Urinary bladder (tissue), 4 donors: ENCODE results near the gene CMIP. TPM values are rescaled to one million over a fixed set of nuclear protein-coding genes. Genes with fewer than 3 reads are reported as not detected.

Experiments used
- DNase-seq: peaks from one replicate; pipeline ENCODE4 v3.0.0-alpha.2; 2015; ENCODE audit errors: extremely low spot score
- H3K27ac ChIP-seq: one replicate; pipeline ENCODE4 v1.5.1; 2013; ENCODE audit warnings: low read depth, mild to moderate bottlenecking, moderate library complexity
- H3K36me3 ChIP-seq: one replicate; pipeline ENCODE4 v1.6.1; 2013; ENCODE audit warnings: mild to moderate bottlenecking, moderate library complexity; ENCODE audit not compliant: insufficient read depth
- H3K4me1 ChIP-seq: one replicate; pipeline ENCODE4 v1.6.1; 2013; ENCODE audit warnings: mild to moderate bottlenecking, moderate library complexity; ENCODE audit not compliant: insufficient read depth
- H3K4me3 ChIP-seq: one replicate; pipeline ENCODE4 v1.5.1; 2013; ENCODE audit warnings: low read depth, low read length
- WGBS: extraction: QIAGEN DNeasy Blood & Tissue Kit; methylation state at CpG from one replicate; pipeline ENCODE4 v1.1.7; 2013; 5-methylcytosine and 5-hydroxymethylcytosine counted together
- polyA plus RNA-seq: library from polyadenylated mRNA; stranded (reverse); fragments of 200-250 nt; gene quantifications from one replicate; pipeline ENCODE4 v1.2.3, GENCODE V29; 2013
- total RNA-seq: library from RNA; depleted of rRNA; stranded (reverse); fragments of >200 nt; gene quantifications from one replicate; pipeline ENCODE4 v1.2.3, GENCODE V29; 2014
- donor health status: healthy with polysubstance abuse.
- donor health status: healthy.

Gene CMIP
- total and polyA plus RNA-seq, 2 donors, result 21.7 to 29.4 TPM

DNA sequence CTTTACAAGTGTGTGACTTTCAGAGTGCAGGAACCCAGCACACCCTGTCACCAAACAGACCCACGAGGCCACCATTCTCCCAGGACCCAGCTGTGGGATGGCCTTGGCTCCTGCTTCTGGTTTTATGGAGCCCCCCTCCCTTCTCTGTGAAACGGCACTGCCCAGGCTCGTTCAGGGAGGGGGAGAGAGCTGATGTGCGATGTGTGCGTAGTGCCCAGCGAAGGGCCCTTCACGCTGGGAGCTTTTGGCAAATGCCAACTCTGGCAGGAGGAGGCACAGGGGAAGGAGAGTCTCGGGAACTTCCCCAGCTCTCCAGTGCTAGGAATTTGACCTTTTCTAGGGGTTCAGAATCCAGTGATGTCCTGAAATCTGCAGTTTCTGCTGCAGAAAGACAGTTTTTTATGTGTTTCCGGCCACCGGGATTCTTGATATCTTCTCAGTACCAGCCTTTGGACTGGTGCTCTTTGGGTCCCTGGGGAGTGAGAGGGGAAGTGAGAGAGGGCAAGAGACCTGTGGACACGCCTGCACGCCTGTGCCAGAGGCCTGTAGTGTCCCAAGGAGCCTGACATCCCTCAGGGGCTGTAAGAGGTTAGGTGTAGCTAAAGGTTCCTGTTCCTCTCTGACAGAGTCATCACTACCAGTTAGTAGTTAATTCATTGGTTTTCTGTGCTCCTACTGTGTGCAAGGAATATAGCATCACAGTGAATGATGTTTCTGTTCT is 45.1 kb downstream of the CMIP start:
- Histone ChIP-seq H3K4me1 (no peaks in the 10 kb centered on the region), H3K27ac (no peak overlapping the region), H3K36me3 (no peaks in the 10 kb centered on the region), H3K4me3 (no peak overlapping the region)
- DNase-seq, result no peak
- WGBS, result 81% methylated on average over 12 of the region's 12 CpGs

DNA sequence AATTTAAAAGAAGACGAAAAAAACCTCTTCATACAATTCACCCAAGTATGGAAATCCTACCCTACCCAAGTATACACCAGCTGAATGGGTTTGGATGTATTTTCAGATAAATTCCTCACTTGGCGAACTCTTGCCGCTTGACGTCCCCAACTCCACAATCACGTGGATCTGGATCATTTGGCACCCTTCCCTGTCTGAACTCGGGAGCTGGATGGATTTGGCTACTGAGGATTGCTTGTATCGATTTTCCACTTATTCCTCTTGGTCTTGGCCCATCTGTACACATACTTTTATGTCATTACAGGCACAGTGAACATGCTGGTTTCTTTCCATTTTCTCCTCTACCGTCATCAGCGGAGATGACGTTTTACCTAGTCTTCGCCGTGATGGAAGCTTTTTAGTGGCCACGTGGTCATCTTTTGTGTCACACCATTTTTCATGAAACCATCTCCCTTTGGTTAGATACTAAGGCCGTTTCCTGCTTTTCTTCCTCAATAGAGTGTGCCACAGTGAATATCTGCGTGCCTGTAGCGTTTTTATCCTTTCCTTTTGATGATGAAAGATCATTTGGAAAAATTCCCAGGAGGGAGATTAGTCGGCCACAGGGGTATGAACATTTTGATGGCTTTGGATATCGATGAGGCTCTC is 47.1 kb downstream of the CMIP start:
- H3K36me3 ChIP-seq, result no peaks in the 10 kb centered on the region
- 65% methylated on average over 18 of the region's 18 CpGs for WGBS
- DNase-seq, result no peak
- H3K4me3 ChIP-seq, result no peak overlapping the region
- no peak overlapping the region for H3K27ac ChIP-seq
- no peaks in the 10 kb centered on the region for H3K4me1 ChIP-seq

DNA sequence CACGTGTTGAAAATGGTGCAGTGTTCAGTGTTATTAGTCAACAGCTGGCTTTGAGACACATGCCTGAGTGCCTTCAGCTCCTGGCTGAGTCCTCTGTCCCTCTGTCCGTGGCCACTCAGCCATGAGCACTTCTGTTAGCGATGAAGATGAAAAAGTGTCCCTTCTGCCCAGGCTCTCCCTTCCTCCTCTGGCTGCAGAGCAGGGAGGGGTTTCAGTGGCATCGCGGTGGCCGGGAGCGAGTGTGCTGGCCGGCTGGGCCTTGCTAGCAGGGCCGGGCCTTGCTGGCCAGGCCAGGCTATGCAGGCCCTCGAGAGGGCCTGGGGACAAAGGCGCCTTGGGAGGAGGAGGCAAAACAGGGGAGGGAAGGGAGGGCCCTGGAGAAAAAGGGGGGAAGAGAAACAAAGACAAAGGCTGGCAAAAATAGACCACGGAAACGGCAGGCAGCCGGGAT is 47.7 kb downstream of the CMIP start:
- WGBS, result 56% methylated on average over 14 of the region's 14 CpGs
- Histone ChIP-seq H3K4me3 (no peak overlapping the region), H3K4me1 (no peaks in the 10 kb centered on the region), H3K36me3 (no peaks in the 10 kb centered on the region), H3K27ac (no peak overlapping the region)
- DNase-seq, result no peak

DNA sequence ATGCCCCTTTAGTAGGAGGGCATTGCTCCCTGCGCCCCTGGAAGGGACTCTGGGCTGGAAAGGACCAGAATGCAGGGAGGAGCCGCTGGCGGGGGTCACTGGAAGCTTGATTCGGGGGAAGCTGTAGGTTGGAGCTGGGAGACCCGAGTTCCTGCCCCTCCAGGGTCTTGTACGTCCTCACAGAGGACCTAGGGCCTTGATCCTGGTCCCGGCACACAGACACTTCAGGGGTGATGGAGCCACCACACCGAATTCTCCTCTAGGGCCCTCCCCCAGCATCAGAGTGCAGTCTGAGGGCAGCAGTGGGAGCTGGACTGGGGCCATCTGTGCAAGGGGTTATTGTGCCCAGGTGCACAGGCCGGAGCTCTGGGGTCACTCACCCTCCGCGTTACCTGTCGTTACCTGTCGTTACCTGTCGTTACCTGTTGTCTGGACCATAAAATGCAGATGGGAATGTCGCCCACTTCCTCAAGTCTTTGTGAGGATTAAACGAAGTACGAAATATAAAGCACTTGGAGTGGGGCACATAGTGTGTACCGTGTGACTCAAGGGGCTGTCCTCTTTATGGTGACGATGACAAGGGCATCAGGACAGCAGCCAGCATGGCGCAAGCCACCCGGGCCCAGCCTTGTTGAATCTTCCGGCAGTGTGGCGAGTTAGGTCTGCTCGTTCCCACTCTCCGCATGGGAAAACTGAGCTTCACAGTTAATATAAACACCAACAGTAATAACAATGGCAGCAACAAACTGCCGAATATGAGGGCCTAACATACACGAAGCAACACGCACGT is 48.6 kb downstream of the CMIP start:
- Histone ChIP-seq H3K4me3 (no peak overlapping the region), H3K36me3 (no peaks in the 10 kb centered on the region), H3K27ac (peak overlapping the region; percentile 53), H3K4me1 (no peaks in the 10 kb centered on the region)
- DNase-seq, result no peak
- 84% methylated on average over 29 of the region's 29 CpGs for WGBS

DNA sequence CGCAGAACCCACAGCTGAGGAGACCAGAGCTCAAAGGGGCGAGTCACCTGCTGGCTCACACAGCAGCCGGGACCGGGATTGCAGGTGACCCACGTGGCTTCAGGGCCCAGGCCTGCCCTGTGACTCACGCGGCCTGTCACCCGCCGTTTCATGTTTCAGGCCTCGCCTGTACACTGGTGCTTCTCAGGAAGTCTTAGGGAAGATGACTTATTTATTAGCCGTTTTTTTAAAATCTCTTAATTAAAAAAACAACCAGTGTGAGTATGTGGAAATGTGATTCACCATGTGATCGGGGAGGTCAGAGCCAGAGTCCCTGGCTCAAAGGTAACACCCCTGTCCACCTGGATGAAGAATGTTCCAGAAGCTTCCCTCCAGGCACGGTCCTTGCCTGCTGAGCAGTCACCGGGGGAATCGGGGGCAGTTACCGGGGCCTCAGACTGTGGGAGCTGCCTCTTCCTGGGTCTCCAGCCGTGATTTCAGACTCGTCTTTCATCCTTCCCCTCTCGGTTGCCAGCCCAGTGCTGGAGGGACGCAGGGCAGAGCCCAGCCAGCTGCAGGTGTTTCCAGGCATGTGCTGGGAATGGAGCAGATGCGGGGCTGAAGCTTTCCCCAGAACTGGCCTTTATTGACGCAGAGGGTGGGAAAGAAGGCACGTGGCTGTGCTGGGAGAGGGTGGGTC is 49.3 kb downstream of the CMIP start:
- Histone ChIP-seq H3K4me1 (no peaks in the 10 kb centered on the region), H3K4me3 (no peak overlapping the region), H3K27ac (peak overlapping the region; percentile 69), H3K36me3 (no peaks in the 10 kb centered on the region)
- WGBS, result 76% methylated on average over 23 of the region's 23 CpGs
- no peak for DNase-seq

DNA sequence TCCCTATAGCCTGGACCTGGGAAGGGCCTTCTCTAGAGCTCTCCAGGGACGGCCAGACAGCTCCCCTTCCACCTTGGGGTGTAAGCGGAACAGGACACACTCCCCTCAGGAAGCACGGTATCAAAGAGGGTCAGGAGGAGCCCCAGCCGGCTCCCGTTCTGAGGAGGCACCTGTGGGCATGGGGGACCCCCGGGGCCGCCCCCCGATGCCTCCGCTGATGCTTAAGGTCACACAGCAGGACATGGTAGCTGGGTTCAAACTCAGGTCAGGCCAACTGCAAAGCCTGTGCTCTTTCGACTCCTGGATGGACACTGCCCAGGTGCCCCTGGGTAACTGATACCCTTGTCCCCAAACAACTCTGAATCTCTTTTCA is 49.8 kb downstream of the CMIP start:
- 82% methylated on average over 10 of the region's 10 CpGs for WGBS
- DNase-seq, result no peak
- Histone ChIP-seq H3K36me3 (no peaks in the 10 kb centered on the region), H3K4me1 (no peaks in the 10 kb centered on the region), H3K4me3 (no peak overlapping the region), H3K27ac (peak overlapping the region; percentile 69)

DNA sequence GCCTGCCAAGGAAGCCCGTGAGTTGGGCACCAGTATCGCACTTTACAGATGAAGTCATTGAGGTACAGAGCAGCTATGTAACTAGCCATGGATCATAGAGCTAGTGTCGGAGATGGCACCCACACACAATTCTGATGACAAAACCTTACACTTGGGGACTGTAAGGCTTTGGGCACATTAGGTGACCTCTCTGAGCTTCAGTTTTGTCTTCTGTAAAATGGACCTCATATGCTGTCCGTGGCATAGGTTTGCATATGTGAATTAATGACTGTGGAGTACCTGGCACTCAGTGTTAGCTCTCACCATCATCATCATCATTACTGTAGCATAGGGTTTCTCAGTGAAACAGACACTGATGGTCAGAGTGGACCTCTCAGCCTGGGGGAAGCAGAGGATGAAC is 50.3 kb downstream of the CMIP start:
- 93% methylated on average over 4 of the region's 4 CpGs for WGBS
- no peaks in the 10 kb centered on the region for H3K4me1 ChIP-seq
- H3K4me3 ChIP-seq, result no peak overlapping the region
- H3K36me3 ChIP-seq, result no peaks in the 10 kb centered on the region
- no peak for DNase-seq
- H3K27ac ChIP-seq, result no peak overlapping the region

DNA sequence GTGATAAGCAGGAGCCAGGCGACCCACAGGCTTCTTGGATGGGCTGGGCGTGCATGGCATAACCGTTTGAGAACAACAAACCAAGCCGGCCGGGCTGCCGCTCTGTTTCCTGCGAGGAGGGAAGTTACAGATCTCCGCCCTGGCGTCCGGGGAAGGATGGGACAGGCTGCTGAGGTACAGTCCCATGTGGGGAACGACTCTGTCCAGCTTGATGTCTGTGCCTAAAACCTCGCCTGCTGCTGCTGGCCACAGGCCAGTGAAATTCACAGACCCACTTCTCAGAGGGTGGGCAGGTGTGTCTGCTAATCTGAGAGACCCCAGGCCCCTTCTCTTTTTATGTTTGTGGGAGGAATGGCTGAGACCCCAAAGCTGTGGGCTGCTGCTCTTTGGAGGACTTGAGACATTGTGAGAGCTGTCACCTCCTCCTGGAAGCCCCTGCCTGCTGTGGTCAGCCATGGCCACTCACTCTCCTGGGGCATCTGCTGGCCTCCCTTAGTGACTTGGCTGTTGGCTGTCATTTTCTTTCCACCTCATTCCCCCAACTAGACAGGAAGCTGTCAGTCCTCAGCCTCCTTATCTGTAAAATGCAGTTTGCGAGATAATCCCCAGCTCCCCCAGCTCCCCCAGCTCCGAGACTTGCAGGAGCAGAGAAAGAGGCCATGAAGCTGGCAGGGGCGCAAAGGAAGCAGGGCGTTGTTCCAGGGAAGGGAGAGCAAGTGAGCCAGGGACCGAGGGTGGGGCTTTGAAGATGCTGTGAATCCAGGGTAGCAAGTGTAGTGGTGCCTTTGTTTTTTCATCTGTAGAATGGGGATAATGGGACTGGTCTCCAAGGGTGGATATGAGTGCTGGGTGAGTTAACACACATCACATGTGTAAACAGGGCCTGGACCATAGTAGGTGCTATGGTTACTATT is 51.0 kb downstream of the CMIP start:
- Histone ChIP-seq H3K36me3 (no peaks in the 10 kb centered on the region), H3K4me3 (no peak overlapping the region), H3K27ac (no peak overlapping the region), H3K4me1 (no peaks in the 10 kb centered on the region)
- DNase-seq, result no peak
- WGBS, result 63% methylated on average over 17 of the region's 17 CpGs

DNA sequence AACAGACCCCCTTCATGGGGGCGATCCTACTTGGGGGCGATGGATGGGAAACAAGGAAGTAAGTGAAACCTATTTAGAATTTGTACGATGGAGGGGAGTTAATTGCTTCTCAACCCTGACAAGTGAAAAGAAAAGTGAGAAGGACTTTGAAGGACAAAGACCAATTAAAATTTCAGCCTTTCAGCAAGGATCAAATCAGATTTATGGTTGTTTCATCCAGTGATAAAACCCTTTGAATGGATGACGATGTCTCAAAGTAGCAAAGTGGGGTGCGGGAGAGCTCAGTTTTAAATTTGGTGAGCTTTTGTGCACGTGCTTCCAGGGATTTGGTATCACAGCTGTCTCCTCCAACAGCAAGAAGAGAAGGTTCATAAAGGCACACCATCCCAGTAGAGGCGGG is 51.7 kb downstream of the CMIP start:
- no peaks in the 10 kb centered on the region for H3K4me1 ChIP-seq
- WGBS, result 91% methylated on average over 7 of the region's 7 CpGs
- H3K4me3 ChIP-seq, result no peak overlapping the region
- no peak for DNase-seq
- no peaks in the 10 kb centered on the region for H3K36me3 ChIP-seq
- H3K27ac ChIP-seq, result no peak overlapping the region

DNA sequence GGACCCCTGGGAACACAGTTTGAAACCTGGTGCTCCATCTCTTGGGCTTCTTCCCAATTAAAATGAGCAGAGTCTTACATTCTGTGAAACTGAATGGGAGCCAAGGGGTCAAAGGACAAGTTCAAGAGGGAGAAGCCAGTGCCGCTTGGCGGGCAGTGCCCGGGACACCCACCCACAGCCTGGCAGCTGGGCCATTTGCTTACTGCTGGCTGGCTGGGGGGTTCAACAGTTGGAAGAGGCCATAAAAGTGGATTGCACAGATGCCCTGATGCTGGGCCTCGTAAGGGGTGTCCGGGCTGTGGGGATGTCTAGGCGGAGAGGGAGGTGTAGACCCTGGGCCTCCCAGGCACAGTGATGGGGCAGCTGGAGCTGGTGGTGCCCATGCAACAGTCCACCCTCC is 52.1 kb downstream of the CMIP start:
- 95% methylated on average over 6 of the region's 6 CpGs for WGBS

DNA sequence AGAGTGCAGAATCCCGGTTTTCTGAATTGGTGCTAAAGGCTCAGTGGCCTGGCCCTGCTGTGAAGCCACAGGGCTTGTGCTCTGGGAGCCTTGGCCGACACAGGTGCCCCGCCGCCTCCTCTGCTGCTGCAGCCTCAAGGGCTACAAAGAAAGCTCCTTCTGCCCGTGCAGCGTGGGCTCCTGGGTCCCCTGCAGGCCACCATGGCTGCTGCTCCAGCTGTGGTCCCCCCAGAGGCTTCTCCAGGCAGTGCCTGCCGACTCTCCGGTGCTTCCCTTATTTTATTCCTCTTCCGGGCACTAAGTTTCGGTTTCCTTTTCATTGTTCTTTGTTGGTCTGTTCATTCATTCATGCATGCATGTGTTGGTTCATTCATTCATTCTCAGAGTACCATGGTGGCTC is 53.1 kb downstream of the CMIP start:
- Histone ChIP-seq H3K4me1 (no peaks in the 10 kb centered on the region), H3K27ac (no peak overlapping the region), H3K4me3 (no peak overlapping the region)

More for the DNA sequence above, 52.1 kb downstream of the CMIP start:
- H3K36me3 ChIP-seq, result no peaks in the 10 kb centered on the region
- no peaks in the 10 kb centered on the region for H3K4me1 ChIP-seq
- DNase-seq, result no peak
- H3K4me3 ChIP-seq, result no peak overlapping the region
- H3K27ac ChIP-seq, result no peak overlapping the region

DNA sequence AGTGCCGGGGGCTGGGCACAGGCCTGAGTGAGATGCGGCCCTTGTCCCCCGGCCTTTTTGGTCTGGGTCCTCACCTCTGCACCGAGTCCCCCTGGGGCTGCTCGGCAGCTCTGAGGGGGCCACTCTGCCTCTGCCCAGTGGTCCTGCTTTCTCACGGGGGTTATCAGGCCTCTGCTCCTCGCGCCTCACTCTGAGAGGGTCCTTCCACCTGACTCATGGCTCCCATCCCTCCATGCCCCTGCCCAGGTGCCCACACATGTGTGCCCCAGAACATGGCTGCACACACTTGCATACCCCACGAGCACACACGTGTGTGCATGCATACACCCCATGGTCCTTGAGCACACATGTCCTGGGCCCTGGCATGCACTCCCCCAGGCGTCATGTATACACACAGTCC is 53.7 kb downstream of the CMIP start:
- Histone ChIP-seq H3K4me3 (no peak overlapping the region), H3K27ac (no peak overlapping the region), H3K36me3 (no peaks in the 10 kb centered on the region), H3K4me1 (no peaks in the 10 kb centered on the region)
- 96% methylated on average over 11 of the region's 11 CpGs for WGBS
- DNase-seq, result no peak

More for the DNA sequence above, 53.1 kb downstream of the CMIP start:
- no peaks in the 10 kb centered on the region for H3K36me3 ChIP-seq
- 70% methylated on average over 10 of the region's 10 CpGs for WGBS
- DNase-seq, result no peak
